Upper lobe of left lung (tissue), 4 donors: Measurements from ENCODE around the gene INTS4.

Experiments
- CTCF ChIP-seq, 6 experiments: fragments of 450-650 bp in 4 of 6; fragments of 200-600 bp in 2 of 6; sonication (generic) in 2 of 6; IDR thresholded peaks; one replicate each; pipeline ENCODE4 v1.5.1; 2016 to 2019; ENCODE audit warnings: antibody characterized with exemption in 6 of 6
- POLR2A ChIP-seq, 4 donors: fragments of 450-650 bp; IDR thresholded peaks; one replicate each; pipeline ENCODE4 v1.5.1; 2016 to 2017; ENCODE audit warnings: antibody characterized with exemption in 4 of 4, mild to moderate bottlenecking in 2 of 4

GRCh38 chr11:78019808-78020207, 25.3 kb upstream of the INTS4 start:
- TF ChIP-seq CTCF (IDR thresholded peaks at IDR 0.05): no peak
- TF ChIP-seq POLR2A (IDR thresholded peaks at IDR 0.05): no peak
